CD4-positive, alpha-beta T cell treated with Interleukin-6 at 100 ng/mL for 8 hours (primary cell): ENCODE measurements around the gene TPRN.

Experiments
- DNase-seq: peaks from one replicate; pipeline ENCODE4 v3.0.0-alpha.2; 2020; ENCODE audit warnings: mixed read lengths, low spot score

The TPRN gene

GRCh38 chr9:137236238-137236935, 35.8 kb upstream of the TPRN start:
- peak; percentile 88 for DNase-seq

GRCh38 chr9:137235424-137236237, 35.1 kb upstream of the TPRN start:
- no peak for DNase-seq

- DNase-seq = no peak
Observed at GRCh38 chr9:137234758-137235423, 34.4 kb upstream of the TPRN start.

GRCh38 chr9:137234055-137234697, 33.6 kb upstream of the TPRN start:
- no peak for DNase-seq

GRCh38 chr9:137233143-137233980, 32.8 kb upstream of the TPRN start:
- DNase-seq = no peak

GRCh38 chr9:137232510-137232909, 32.0 kb upstream of the TPRN start:
- DNase-seq = no peak

- no peak for DNase-seq
Observed at GRCh38 chr9:137232101-137232500, 31.6 kb upstream of the TPRN start.

GRCh38 chr9:137231372-137232039, 31.0 kb upstream of the TPRN start:
- DNase-seq = no peak

GRCh38 chr9:137230705-137231371, 30.3 kb upstream of the TPRN start, which contains the start of gene SLC34A3:
SLC34A3 (plus strand) TSS chr9:137230901; CDS start chr9:137231703, 802 bp downstream.
- DNase-seq = no peak

- no peak for DNase-seq
Observed at GRCh38 chr9:137229903-137230704, 29.6 kb upstream of the TPRN start.

- DNase-seq = no peak
Observed at GRCh38 chr9:137228968-137229896, 28.7 kb upstream of the TPRN start.

GRCh38 chr9:137228506-137228967, 28.0 kb upstream of the TPRN start:
- no peak for DNase-seq

- DNase-seq = no peak
Observed at GRCh38 chr9:137227853-137228505, 27.4 kb upstream of the TPRN start.

GRCh38 chr9:137227054-137227852, 26.7 kb upstream of the TPRN start, which contains the start of gene RNF224:
RNF224 (plus strand) TSS chr9:137227502; CDS start chr9:137228336, 834 bp downstream.
- DNase-seq = peak; percentile 78

GRCh38 chr9:137226338-137227053, 26.0 kb upstream of the TPRN start:
- no peak for DNase-seq
